Fibroblast of lung (primary cell): ENCODE measurements around the gene HBE1. TPM values are rescaled to one million over a fixed set of nuclear protein-coding genes. Genes with fewer than 3 reads are reported as not detected.
"Not testable (repeated sequence)": the region's sequence is repeated elsewhere in the genome, so short reads cannot be mapped to it uniquely, and the experiment has no call there.

Source experiments
- DNase-seq, 2 donors: peaks; one replicate each; pipeline versions ENCODE4 v3.0.0 to v3.0.0-alpha.2; 2010; ENCODE audit warnings: low read depth in 2 of 2
- H2AFZ ChIP-seq: 2 replicates; pipeline ENCODE4 v1.5.1; 2012; ENCODE audit warnings: low read length, control low read depth, inconsistent platforms
- H3K27ac ChIP-seq: 2 replicates; pipeline ENCODE4 v1.5.1; 2011; ENCODE audit warnings: low read length, control low read depth; ENCODE audit not compliant: insufficient read depth
- H3K27me3 ChIP-seq: 2 replicates; pipeline ENCODE4 v1.5.1; 2011; ENCODE audit warnings: mild to moderate bottlenecking, low read length; ENCODE audit not compliant: control insufficient read depth, insufficient read depth
- H3K36me3 ChIP-seq: 2 replicates; pipeline ENCODE4 v1.5.1; 2011; ENCODE audit warnings: low read length; ENCODE audit not compliant: control insufficient read depth, insufficient read depth
- H3K4me1 ChIP-seq: 2 replicates; pipeline ENCODE4 v1.5.1; 2011; ENCODE audit warnings: low read length; ENCODE audit not compliant: control insufficient read depth, insufficient read depth; ENCODE audit errors: extremely low read depth
- H3K4me2 ChIP-seq: 2 replicates; pipeline ENCODE4 v1.5.1; 2011; ENCODE audit warnings: low read length, control low read depth; ENCODE audit not compliant: insufficient read depth; ENCODE audit errors: extremely low read depth
- H3K4me3 ChIP-seq, 4 experiments: fragments of 200-600 bp in 1 of 4; sonication (generic) in 1 of 4; replicated peaks in 1 of 4; 2 replicates each; pipeline ENCODE4 v1.5.1; 2011 to 2016; ENCODE audit warnings: low read length in 4 of 4, low read depth in 3 of 4, mild to moderate bottlenecking in 3 of 4, control low read depth in 2 of 4, inconsistent platforms in 1 of 4, mixed read lengths in 1 of 4; ENCODE audit not compliant: insufficient read depth in 1 of 4; ENCODE audit errors: control extremely low read depth in 1 of 4
- H3K79me2 ChIP-seq: 2 replicates; pipeline ENCODE4 v1.5.1; 2012; ENCODE audit warnings: mild to moderate bottlenecking, low read length, inconsistent platforms; ENCODE audit not compliant: control insufficient read depth, insufficient read depth
- H3K9ac ChIP-seq: 2 replicates; pipeline ENCODE4 v1.5.1; 2011; ENCODE audit warnings: mild to moderate bottlenecking, low read length, control low read depth; ENCODE audit not compliant: insufficient read depth
- H3K9me3 ChIP-seq: 2 replicates; pipeline ENCODE4 v1.5.1; 2012; ENCODE audit warnings: low read depth, low read length; ENCODE audit not compliant: control insufficient read depth, insufficient read depth
- H4K20me1 ChIP-seq: 2 replicates; pipeline ENCODE4 v1.5.1; 2011; ENCODE audit warnings: low read length; ENCODE audit not compliant: control insufficient read depth, insufficient read depth; ENCODE audit errors: extremely low read depth
- CTCF ChIP-seq, 2 donors: IDR thresholded peaks in 1 of 2; conservative IDR thresholded peaks in 1 of 2; 1 replicate in 1 of 2; 2 replicates in 1 of 2; pipeline ENCODE4 v1.5.1; 2011 to 2012; ENCODE audit warnings: low read length in 2 of 2, control low read depth in 1 of 2, inconsistent platforms in 1 of 2, low read depth in 1 of 2, mild to moderate bottlenecking in 1 of 2
- EZH2 ChIP-seq: IDR thresholded peaks from 2 replicates; pipeline ENCODE4 v1.5.1; 2012; ENCODE audit warnings: low read length, control low read depth, mild to moderate bottlenecking; ENCODE audit errors: missing control alignments
- polyA minus RNA-seq: library from RNA; depleted of rRNA, polyadenylated mRNA; stranded (reverse); fragments of >200 nt; gene quantifications from 2 replicates; pipeline ENCODE4 v1.2.3, GENCODE V29; 2011; ENCODE audit warnings: low replicate concordance
- polyA plus RNA-seq, 2 donors: library from polyadenylated mRNA; depleted of rRNA in 1 of 2; stranded (reverse) in 1 of 2; unstranded in 1 of 2; fragments of >200 nt; gene quantifications; 2 replicates each; pipeline ENCODE4 v1.2.1, GENCODE V29; 2011 to 2012; ENCODE audit warnings: missing spikeins in 1 of 2
- total RNA-seq: library from RNA; depleted of rRNA; stranded (reverse); fragments of >200 nt; gene quantifications from 2 replicates; pipeline ENCODE4 v1.2.1, GENCODE V29; 2014

Gene HBE1
- total RNA-seq = 0.33 TPM in 1 of 2 replicates, not detected in the other
- polyA plus RNA-seq = 2.0 and 3.1 TPM in 2 replicates
- polyA plus RNA-seq (2012) = 0.85 and 1.7 TPM in 2 replicates
- polyA minus RNA-seq = not detected in 2 replicates

- DNase-seq = no peak
- no peaks in the 10 kb centered on the region for H3K27me3 ChIP-seq
- peaks cover 2% of the 10 kb centered on the region for H3K4me1 ChIP-seq
- no peak within 1 kb of the TSS for H3K27ac ChIP-seq
- H3K9me3 ChIP-seq = no peaks in the 10 kb centered on the region
- H2AFZ ChIP-seq = peak within 1 kb of the TSS; percentile 40
- H3K79me2 ChIP-seq = no peaks in the 10 kb centered on the region
- no peak within 1 kb of the TSS for H3K9ac ChIP-seq
- no peaks in the 10 kb centered on the region for H4K20me1 ChIP-seq
- no peak within 1 kb of the TSS for H3K4me2 ChIP-seq
- H3K36me3 ChIP-seq = no peaks in the 10 kb centered on the region
- TF ChIP-seq EZH2 (no peak), CTCF (conservative IDR thresholded peaks at IDR 0.05 in 1 of 2, IDR thresholded peaks at IDR 0.05 in 1 of 2; ENCODE audit: low read depth in 1 of 2, low read length in 2 of 2) (no peak)
- H3K4me3 ChIP-seq = no peak within 1 kb of the TSS
Measured at GRCh38 chr11:5269715-5270147, at the start of gene HBE1. Gene HBE1 (minus strand): TSS chr11:5269945. CDS start chr11:5269890, 55 bp downstream.

- Histone ChIP-seq H4K20me1 (no peaks in the 10 kb centered on the region), H3K9ac (no peak overlapping the region), H3K4me2 (no peak overlapping the region), H2AFZ (no peak overlapping the region), H3K36me3 (no peaks in the 10 kb centered on the region), H3K4me1 (no peaks in the 10 kb centered on the region), H3K79me2 (no peaks in the 10 kb centered on the region), H3K4me3 (no peak overlapping the region), H3K27ac (no peak overlapping the region), H3K9me3 (no peaks in the 10 kb centered on the region), H3K27me3 (no peaks in the 10 kb centered on the region)
- DNase-seq = no peak
- TF ChIP-seq EZH2 (no peak), CTCF (conservative IDR thresholded peaks at IDR 0.05 in 1 of 2, IDR thresholded peaks at IDR 0.05 in 1 of 2; ENCODE audit: low read depth in 1 of 2, low read length in 2 of 2) (no peak)
Measured at GRCh38 chr11:5317292-5317691, 47.5 kb upstream of the HBE1 start.

DNA sequence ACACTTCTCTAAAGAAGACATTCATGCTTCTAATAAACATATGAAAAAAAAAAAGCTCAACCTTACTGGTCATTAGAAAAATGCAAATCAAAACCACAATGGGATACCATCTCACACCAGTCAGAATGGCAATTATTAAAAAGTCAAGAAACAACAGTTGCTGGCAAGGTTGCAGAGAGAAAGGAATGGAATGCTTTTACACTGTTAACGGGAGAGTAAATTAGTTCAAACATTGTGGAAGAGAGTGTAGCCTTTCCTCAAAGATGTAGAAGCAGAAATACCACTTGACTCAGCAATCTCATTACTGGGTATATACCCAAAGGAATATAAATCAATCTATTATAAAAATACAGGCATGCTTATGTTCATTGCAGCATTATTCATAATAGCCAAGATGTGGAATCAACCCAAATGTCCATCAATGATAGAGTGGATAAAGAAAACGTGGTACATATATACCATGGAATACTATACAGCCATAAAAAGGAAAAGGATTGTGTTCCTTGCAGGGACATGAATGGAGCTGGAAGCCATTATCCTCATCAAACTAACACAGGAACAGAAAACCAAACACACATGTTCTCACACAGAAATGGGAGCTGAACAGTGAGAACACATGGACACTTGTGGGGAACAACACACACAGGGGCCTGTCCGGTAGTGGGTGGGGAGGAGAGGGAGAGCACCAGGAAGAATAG is 43.7 kb upstream of the HBE1 start:
- H3K9ac ChIP-seq, H3K27me3 ChIP-seq, H2AFZ ChIP-seq, H3K4me3 ChIP-seq, H3K36me3 ChIP-seq, H3K27ac ChIP-seq, H3K9me3 ChIP-seq, H3K4me1 ChIP-seq, DNase-seq, H4K20me1 ChIP-seq, H3K79me2 ChIP-seq, H3K4me2 ChIP-seq: not testable (repeated sequence)
